DOHH2 (cell line): ENCODE data around the gene FBXO10.

Source experiments
- EZH2phosphoT487 ChIP-seq: fragments of 200-600 bp; sonication (generic); IDR thresholded peaks from 2 replicates; pipeline ENCODE4 v1.6.1; 2017; ENCODE audit warnings: borderline replicate concordance, mild to moderate bottlenecking, antibody characterized with exemption, low read length, moderate library complexity, mixed read lengths
- TF ChIP-seq, protein P1 (sequence below): fragments of 200-600 bp; sonication (generic); IDR thresholded peaks from one replicate; pipeline ENCODE4 v1.5.1; 2014; ENCODE audit warnings: antibody characterized with exemption, mild to moderate bottlenecking, low read depth, low read length; ENCODE audit not compliant: poor library complexity, severe bottlenecking

DNA sequence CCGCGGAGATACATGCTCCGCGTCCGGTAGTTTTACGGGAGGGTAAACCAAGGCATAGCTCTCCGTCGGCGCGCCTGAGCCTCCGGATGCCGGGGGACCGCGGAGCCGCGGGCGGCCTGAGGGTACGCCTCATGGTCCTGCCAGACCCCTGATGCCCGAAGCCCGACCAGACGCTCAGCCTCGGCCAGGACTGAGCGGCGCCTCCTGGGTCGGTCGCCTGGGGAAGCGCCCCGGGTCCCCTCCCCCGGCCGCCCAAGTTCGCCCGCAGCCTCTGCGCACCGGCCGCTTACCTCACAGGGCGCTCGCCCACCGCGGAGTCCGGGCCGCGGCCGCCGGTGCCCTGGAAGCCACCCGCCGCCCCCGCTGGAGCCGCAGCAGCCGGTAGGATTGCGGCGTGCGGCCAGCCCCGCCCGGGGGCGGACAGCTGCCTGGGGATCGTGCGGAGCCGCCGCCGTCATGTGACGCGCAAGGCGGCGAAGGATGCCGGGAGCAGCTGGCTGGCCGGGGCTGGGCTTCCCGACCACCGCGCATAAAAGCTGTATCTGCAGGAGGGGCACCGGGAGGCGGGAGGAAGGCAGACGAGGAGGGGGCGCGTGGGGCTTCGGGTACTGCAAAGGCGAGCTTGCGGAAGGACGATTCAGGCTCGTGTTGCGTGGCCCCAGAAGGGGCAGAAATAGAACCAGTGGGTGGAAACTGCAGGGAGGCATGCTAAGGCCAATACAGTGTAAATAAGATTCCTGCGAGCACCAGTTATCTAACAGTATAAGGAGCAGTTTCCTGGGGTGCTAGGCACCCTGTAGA is at the start of gene FBXO10:
- TF ChIP-seq, protein P1, sequence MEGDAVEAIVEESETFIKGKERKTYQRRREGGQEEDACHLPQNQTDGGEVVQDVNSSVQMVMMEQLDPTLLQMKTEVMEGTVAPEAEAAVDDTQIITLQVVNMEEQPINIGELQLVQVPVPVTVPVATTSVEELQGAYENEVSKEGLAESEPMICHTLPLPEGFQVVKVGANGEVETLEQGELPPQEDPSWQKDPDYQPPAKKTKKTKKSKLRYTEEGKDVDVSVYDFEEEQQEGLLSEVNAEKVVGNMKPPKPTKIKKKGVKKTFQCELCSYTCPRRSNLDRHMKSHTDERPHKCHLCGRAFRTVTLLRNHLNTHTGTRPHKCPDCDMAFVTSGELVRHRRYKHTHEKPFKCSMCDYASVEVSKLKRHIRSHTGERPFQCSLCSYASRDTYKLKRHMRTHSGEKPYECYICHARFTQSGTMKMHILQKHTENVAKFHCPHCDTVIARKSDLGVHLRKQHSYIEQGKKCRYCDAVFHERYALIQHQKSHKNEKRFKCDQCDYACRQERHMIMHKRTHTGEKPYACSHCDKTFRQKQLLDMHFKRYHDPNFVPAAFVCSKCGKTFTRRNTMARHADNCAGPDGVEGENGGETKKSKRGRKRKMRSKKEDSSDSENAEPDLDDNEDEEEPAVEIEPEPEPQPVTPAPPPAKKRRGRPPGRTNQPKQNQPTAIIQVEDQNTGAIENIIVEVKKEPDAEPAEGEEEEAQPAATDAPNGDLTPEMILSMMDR: no peak
- no peak for TF ChIP-seq EZH2phosphoT487
